Measurements from ENCODE around the gene PTPRM. TPM values are rescaled to one million over a fixed set of nuclear protein-coding genes. Genes with fewer than 3 reads are reported as not detected.

PTPRM gene
- total and polyA plus RNA-seq, 4 donors, result 118 to 160 (median 122) TPM

- Histone ChIP-seq H3K27ac (ENCODE audit: low read depth, low read length) (no peak overlapping the region), H3K4me1 (ENCODE audit: control insufficient read depth, insufficient read depth, low read length) (no peaks in the 10 kb centered on the region), H3K27me3 (ENCODE audit: control insufficient read depth, insufficient read depth, low read length) (no peaks in the 10 kb centered on the region), H3K4me3 (ENCODE audit: low read depth, low read length) (no peak overlapping the region), H3K36me3 (ENCODE audit: control insufficient read depth, insufficient read depth, low read length) (no peaks in the 10 kb centered on the region), H3K9me3 (ENCODE audit: control insufficient read depth, insufficient read depth, low read length) (no peaks in the 10 kb centered on the region)
- 36% methylated on average over 1 of the region's 1 CpG for WGBS (ENCODE audit: insufficient coverage)
- no peak for DNase-seq (ENCODE audit: low read depth in 4 of 6, low spot score in 6 of 6)
Measured at GRCh38 chr18:7635948-7636347, 68.8 kb downstream of the PTPRM start.

DNA sequence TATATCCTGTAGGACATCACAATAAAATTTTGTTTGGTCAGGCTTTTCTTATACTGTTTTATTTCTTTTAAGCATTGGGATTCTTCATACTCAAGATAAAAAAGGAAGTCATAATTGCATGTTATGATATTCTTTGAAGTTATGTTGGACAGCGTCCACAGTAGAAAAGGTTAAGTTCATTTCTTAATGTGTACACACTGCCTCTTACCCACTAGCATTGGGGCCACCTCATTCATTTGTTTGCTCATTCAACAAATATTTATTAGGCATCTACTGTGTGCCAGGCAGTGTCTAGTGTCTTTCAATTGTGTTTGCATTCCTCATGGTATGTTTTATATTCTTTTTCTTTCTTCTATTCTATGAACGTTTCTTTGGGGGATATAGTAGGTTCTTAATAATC is 70.2 kb downstream of the PTPRM start:
- Histone ChIP-seq H3K4me1 (ENCODE audit: control insufficient read depth, insufficient read depth, low read length) (no peaks in the 10 kb centered on the region), H3K9me3 (ENCODE audit: control insufficient read depth, insufficient read depth, low read length) (no peaks in the 10 kb centered on the region), H3K27ac (ENCODE audit: low read depth, low read length) (no peak overlapping the region), H3K27me3 (ENCODE audit: control insufficient read depth, insufficient read depth, low read length) (no peaks in the 10 kb centered on the region), H3K4me3 (ENCODE audit: low read depth, low read length) (no peak overlapping the region), H3K36me3 (ENCODE audit: control insufficient read depth, insufficient read depth, low read length) (no peaks in the 10 kb centered on the region)
- DNase-seq (ENCODE audit: low read depth in 4 of 6, low spot score in 6 of 6), result no peak
- no CpG with 5 or more reads among the region's 2 CpGs for WGBS (ENCODE audit: insufficient coverage)

DNA sequence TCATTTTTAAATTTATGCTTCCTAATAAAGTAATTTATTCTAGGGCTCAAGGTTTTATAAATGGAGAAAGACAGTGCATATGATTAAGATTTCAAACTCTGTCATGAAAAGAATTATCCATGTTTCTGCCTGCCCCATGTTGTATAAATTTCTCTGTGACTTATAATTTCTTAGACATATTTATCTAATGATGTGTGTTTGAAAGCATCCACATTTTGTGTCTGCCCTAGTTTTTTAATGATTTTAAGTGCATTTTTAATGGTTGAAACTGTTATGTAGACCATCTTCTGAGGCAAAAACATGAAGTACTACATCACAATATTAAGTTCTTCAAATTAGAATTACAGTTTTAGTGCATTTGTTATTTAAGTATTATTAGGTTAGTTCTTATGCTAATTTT is 71.2 kb downstream of the PTPRM start:
- H3K36me3 ChIP-seq (ENCODE audit: control insufficient read depth, insufficient read depth, low read length), result no peaks in the 10 kb centered on the region
- H3K9me3 ChIP-seq (ENCODE audit: control insufficient read depth, insufficient read depth, low read length), result no peaks in the 10 kb centered on the region
- no peak overlapping the region for H3K27ac ChIP-seq (ENCODE audit: low read depth, low read length)
- no peaks in the 10 kb centered on the region for H3K4me1 ChIP-seq (ENCODE audit: control insufficient read depth, insufficient read depth, low read length)
- H3K4me3 ChIP-seq (ENCODE audit: low read depth, low read length), result no peak overlapping the region
- H3K27me3 ChIP-seq (ENCODE audit: control insufficient read depth, insufficient read depth, low read length), result no peaks in the 10 kb centered on the region
- DNase-seq (ENCODE audit: low read depth in 4 of 6, low spot score in 6 of 6), result no peak

- H3K36me3 ChIP-seq (ENCODE audit: control insufficient read depth, insufficient read depth, low read length), result no peaks in the 10 kb centered on the region
- H3K4me3 ChIP-seq (ENCODE audit: low read depth, low read length), result no peak overlapping the region
- no peaks in the 10 kb centered on the region for H3K4me1 ChIP-seq (ENCODE audit: control insufficient read depth, insufficient read depth, low read length)
- H3K27ac ChIP-seq (ENCODE audit: low read depth, low read length), result no peak overlapping the region
- no peak for DNase-seq (ENCODE audit: low read depth in 4 of 6, low spot score in 6 of 6)
- 100% methylated on average over 2 of the region's 4 CpGs for WGBS (ENCODE audit: insufficient coverage)
- H3K9me3 ChIP-seq (ENCODE audit: control insufficient read depth, insufficient read depth, low read length), result no peaks in the 10 kb centered on the region
- no peaks in the 10 kb centered on the region for H3K27me3 ChIP-seq (ENCODE audit: control insufficient read depth, insufficient read depth, low read length)
Measured at GRCh38 chr18:7641813-7642212, 74.7 kb downstream of the PTPRM start.

- no CpG with 5 or more reads among the region's 7 CpGs for WGBS (ENCODE audit: insufficient coverage)
- Histone ChIP-seq H3K4me1 (ENCODE audit: control insufficient read depth, insufficient read depth, low read length) (no peaks in the 10 kb centered on the region), H3K36me3 (ENCODE audit: control insufficient read depth, insufficient read depth, low read length) (no peaks in the 10 kb centered on the region), H3K4me3 (ENCODE audit: low read depth, low read length) (no peak overlapping the region), H3K9me3 (ENCODE audit: control insufficient read depth, insufficient read depth, low read length) (no peaks in the 10 kb centered on the region), H3K27me3 (ENCODE audit: control insufficient read depth, insufficient read depth, low read length) (no peaks in the 10 kb centered on the region), H3K27ac (ENCODE audit: low read depth, low read length) (no peak overlapping the region)
- DNase-seq (ENCODE audit: low read depth in 4 of 6, low spot score in 6 of 6), result no peak
Measured at GRCh38 chr18:7642331-7642890, 75.3 kb downstream of the PTPRM start.

GRCh38 chr18:7645756-7646155 is 78.6 kb downstream of the PTPRM start:
- Histone ChIP-seq H3K27ac (ENCODE audit: low read depth, low read length) (no peak overlapping the region), H3K27me3 (ENCODE audit: control insufficient read depth, insufficient read depth, low read length) (no peaks in the 10 kb centered on the region), H3K4me1 (ENCODE audit: control insufficient read depth, insufficient read depth, low read length) (no peaks in the 10 kb centered on the region), H3K9me3 (ENCODE audit: control insufficient read depth, insufficient read depth, low read length) (peaks cover 4% of the 10 kb centered on the region), H3K36me3 (ENCODE audit: control insufficient read depth, insufficient read depth, low read length) (no peaks in the 10 kb centered on the region), H3K4me3 (ENCODE audit: low read depth, low read length) (no peak overlapping the region)
- WGBS (ENCODE audit: insufficient coverage), result 60% methylated on average over 1 of the region's 1 CpG
- no peak for DNase-seq (ENCODE audit: low read depth in 4 of 6, low spot score in 6 of 6)

GRCh38 chr18:7646174-7646886 is 79.2 kb downstream of the PTPRM start:
- Histone ChIP-seq H3K4me3 (ENCODE audit: low read depth, low read length) (no peak overlapping the region), H3K36me3 (ENCODE audit: control insufficient read depth, insufficient read depth, low read length) (no peaks in the 10 kb centered on the region), H3K27me3 (ENCODE audit: control insufficient read depth, insufficient read depth, low read length) (no peaks in the 10 kb centered on the region), H3K4me1 (ENCODE audit: control insufficient read depth, insufficient read depth, low read length) (no peaks in the 10 kb centered on the region), H3K27ac (ENCODE audit: low read depth, low read length) (no peak overlapping the region), H3K9me3 (ENCODE audit: control insufficient read depth, insufficient read depth, low read length) (peaks cover 4% of the 10 kb centered on the region)
- 100% methylated on average over 4 of the region's 6 CpGs for WGBS (ENCODE audit: insufficient coverage)
- no peak for DNase-seq (ENCODE audit: low read depth in 4 of 6, low spot score in 6 of 6)

- DNase-seq (ENCODE audit: low read depth in 4 of 6, low spot score in 6 of 6), result no peak
- 94% methylated on average over 2 of the region's 3 CpGs for WGBS (ENCODE audit: insufficient coverage)
Measured at GRCh38 chr18:7647500-7647899, 80.4 kb downstream of the PTPRM start.

GRCh38 chr18:7657050-7657449 is 89.9 kb downstream of the PTPRM start:
- no peak overlapping the region for H3K27ac ChIP-seq (ENCODE audit: low read depth, low read length)
- H3K9me3 ChIP-seq (ENCODE audit: control insufficient read depth, insufficient read depth, low read length), result peaks cover 1% of the 10 kb centered on the region
- no peaks in the 10 kb centered on the region for H3K27me3 ChIP-seq (ENCODE audit: control insufficient read depth, insufficient read depth, low read length)
- H3K4me3 ChIP-seq (ENCODE audit: low read depth, low read length), result no peak overlapping the region
- WGBS (ENCODE audit: insufficient coverage), result 36% methylated on average over 5 of the region's 6 CpGs
- peaks cover 3% of the 10 kb centered on the region for H3K4me1 ChIP-seq (ENCODE audit: control insufficient read depth, insufficient read depth, low read length)
- no peak for DNase-seq (ENCODE audit: low read depth in 4 of 6, low spot score in 6 of 6)
- H3K36me3 ChIP-seq (ENCODE audit: control insufficient read depth, insufficient read depth, low read length), result no peaks in the 10 kb centered on the region

More at GRCh38 chr18:7647500-7647899, 80.4 kb downstream of the PTPRM start:
- Histone ChIP-seq H3K36me3 (ENCODE audit: control insufficient read depth, insufficient read depth, low read length) (no peaks in the 10 kb centered on the region), H3K4me3 (ENCODE audit: low read depth, low read length) (no peak overlapping the region), H3K9me3 (ENCODE audit: control insufficient read depth, insufficient read depth, low read length) (peaks cover 4% of the 10 kb centered on the region), H3K27ac (ENCODE audit: low read depth, low read length) (no peak overlapping the region), H3K27me3 (ENCODE audit: control insufficient read depth, insufficient read depth, low read length) (no peaks in the 10 kb centered on the region), H3K4me1 (ENCODE audit: control insufficient read depth, insufficient read depth, low read length) (no peaks in the 10 kb centered on the region)

DNA sequence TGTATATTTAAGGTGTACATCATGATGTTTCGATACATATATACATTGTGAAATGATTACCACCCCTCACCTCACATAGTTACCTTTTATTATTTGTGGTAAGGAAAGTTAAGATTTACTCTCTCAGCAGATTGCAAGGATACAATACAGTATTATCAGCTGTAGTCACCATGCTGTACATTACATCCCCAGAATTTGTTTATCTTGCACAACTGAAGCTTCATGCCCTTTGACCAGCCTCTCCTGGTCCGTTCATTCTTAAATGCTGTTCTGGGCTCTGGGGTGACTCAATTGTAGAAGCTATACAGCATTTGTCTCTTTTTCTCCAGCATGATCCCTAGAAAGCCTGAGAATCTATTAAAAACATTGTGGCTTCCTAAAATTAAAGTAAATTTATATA is 90.8 kb downstream of the PTPRM start:
- H3K4me3 ChIP-seq (ENCODE audit: low read depth, low read length), result no peak overlapping the region
- no peak overlapping the region for H3K27ac ChIP-seq (ENCODE audit: low read depth, low read length)
- peaks cover 1% of the 10 kb centered on the region for H3K9me3 ChIP-seq (ENCODE audit: control insufficient read depth, insufficient read depth, low read length)
- H3K4me1 ChIP-seq (ENCODE audit: control insufficient read depth, insufficient read depth, low read length), result peaks cover 3% of the 10 kb centered on the region
- no peaks in the 10 kb centered on the region for H3K27me3 ChIP-seq (ENCODE audit: control insufficient read depth, insufficient read depth, low read length)
- no peak for DNase-seq (ENCODE audit: low read depth in 4 of 6, low spot score in 6 of 6)
- no peaks in the 10 kb centered on the region for H3K36me3 ChIP-seq (ENCODE audit: control insufficient read depth, insufficient read depth, low read length)
- 80% methylated on average over 1 of the region's 2 CpGs for WGBS (ENCODE audit: insufficient coverage)

Data from spinal cord (tissue), 10 donors.